ENCODE results near the gene RTKN.
A peak's percentile ranks its signal among the peaks of the same experiment; 100 is the strongest.

Gene RTKN

DNA sequence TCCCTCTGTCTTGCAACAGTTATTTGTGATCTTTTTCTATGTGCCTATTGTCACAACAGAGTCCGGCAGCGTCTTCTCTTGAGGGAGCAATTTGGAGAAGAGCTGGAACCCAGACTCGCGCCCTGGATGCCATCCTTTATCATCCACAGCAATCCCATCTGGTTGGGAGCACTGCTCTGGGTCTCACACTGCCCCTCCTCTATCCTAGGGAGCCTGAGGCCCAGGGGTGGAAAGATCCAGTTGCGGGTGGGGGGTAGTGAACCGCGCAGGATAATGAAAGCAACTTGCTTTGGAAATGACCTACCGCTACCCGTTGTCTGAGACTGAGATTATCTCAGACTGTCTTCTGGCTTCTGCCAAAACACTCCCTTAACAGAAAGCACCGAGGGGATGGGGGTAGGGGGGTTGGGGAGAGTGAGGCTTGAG, 17.2 kb upstream of the RTKN start:
- TF ChIP-seq, protein P1, sequence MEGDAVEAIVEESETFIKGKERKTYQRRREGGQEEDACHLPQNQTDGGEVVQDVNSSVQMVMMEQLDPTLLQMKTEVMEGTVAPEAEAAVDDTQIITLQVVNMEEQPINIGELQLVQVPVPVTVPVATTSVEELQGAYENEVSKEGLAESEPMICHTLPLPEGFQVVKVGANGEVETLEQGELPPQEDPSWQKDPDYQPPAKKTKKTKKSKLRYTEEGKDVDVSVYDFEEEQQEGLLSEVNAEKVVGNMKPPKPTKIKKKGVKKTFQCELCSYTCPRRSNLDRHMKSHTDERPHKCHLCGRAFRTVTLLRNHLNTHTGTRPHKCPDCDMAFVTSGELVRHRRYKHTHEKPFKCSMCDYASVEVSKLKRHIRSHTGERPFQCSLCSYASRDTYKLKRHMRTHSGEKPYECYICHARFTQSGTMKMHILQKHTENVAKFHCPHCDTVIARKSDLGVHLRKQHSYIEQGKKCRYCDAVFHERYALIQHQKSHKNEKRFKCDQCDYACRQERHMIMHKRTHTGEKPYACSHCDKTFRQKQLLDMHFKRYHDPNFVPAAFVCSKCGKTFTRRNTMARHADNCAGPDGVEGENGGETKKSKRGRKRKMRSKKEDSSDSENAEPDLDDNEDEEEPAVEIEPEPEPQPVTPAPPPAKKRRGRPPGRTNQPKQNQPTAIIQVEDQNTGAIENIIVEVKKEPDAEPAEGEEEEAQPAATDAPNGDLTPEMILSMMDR (IDR thresholded peaks at IDR 0.05; ENCODE audit: control insufficient read depth, insufficient read depth, low read depth, low read length, missing control alignments), result no peak
- DNase-seq (ENCODE audit: low read depth), result no peak
- H3K4me3 ChIP-seq (ENCODE audit: control insufficient read depth, low read depth, low read length), result peak overlapping the region; percentile 75

DNA sequence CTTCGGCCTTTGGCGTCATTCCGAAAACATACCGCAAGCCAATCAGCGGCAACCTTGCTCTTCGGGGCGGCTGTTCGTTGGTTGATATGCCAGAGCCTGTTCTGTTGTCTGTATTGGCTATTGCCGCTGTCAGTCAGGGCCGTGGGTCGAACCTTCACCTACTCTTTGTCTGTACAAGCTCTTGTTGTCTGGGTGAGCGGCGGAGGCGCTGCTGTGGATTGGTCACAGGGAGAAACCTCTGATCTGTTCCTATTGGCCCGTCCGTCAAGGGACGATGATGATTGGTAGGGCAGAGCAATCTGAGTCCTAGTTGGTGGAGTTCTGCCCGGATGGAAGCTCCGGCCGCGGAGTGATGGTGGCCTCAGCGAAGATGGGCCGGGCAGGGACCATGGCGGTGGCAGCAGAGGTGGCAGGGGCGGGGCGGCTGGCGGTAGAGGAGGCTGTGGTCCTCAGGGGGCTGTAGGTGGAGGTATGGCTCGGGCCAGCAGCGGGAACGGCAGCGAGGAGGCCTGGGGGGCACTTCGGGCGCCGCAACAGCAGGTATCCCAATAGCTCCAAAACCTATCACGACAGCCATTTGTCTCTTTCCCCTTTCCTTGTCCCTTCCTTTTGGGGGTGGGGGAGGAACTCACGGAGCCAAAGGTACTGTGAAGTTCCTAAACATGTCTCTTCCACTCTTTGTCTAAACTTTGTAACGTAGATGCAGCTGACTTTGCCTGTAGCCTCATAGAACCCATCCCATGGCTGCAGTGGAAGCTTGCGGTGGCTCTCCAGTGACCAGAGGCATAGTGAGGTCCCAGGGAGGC, 16.6 kb upstream of the RTKN start, which contains the start of gene WBP1:
Gene WBP1, plus strand, starts transcription at position 307 of the 806 bp plus-strand sequence. Its CDS starts 165 bp downstream, at position 472.
- peak within 1 kb of the TSS; percentile 75 for H3K4me3 ChIP-seq (ENCODE audit: control insufficient read depth, low read depth, low read length)
- TF ChIP-seq, protein P1 (IDR thresholded peaks at IDR 0.05; ENCODE audit: control insufficient read depth, insufficient read depth, low read depth, low read length, missing control alignments), result no peak
- peak; percentile 100 for DNase-seq (ENCODE audit: low read depth)

DNA sequence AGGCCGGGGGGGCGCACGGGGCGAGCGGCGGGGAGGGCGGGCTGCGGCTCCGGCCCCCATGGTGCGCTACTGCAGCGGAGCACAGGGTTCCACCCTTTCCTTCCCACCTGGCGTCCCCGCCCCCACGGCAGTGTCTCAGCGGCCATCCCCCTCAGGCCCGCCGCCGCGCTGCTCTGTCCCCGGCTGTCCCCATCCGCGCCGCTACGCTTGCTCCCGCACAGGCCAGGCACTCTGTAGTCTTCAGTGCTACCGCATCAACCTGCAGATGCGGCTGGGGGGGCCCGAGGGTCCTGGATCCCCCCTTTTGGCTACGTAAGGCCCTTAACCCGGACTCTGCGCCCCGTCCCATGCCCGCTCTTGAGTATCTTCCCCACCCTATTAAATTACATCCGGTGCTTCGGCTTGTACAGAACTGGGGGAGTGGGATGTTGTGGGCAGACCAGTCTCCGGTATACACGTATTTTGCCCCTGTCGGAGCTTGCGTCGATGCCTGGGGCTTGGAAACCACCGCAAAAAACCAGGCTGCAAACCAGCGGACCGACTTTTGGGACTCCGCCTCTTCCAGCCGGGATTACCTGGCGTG, 15.9 kb upstream of the RTKN start:
- DNase-seq (ENCODE audit: low read depth), result no peak
- peak overlapping the region; percentile 68 for H3K4me3 ChIP-seq (ENCODE audit: control insufficient read depth, low read depth, low read length)
- TF ChIP-seq, protein P1 (IDR thresholded peaks at IDR 0.05; ENCODE audit: control insufficient read depth, insufficient read depth, low read depth, low read length, missing control alignments), result no peak

DNA sequence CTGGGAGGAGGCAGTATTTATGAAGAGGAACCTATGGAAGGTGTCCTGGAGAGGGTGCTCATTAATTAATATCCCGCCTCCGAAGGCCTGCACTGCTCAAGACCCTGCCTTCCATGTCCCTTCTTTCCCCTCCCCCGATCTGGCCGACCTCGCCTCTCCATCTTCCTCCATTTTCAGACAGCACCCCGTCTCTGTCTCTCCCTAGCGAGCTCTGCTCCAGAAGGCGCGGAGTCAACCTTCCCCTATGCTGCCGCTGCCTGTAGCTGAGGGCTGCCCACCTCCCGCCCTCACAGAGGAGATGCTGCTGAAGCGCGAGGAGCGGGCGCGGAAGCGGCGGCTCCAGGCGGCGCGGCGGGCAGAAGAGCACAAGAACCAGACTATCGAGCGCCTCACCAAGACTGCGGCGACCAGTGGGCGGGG, 15.4 kb upstream of the RTKN start:
- TF ChIP-seq, protein P1 (IDR thresholded peaks at IDR 0.05; ENCODE audit: control insufficient read depth, insufficient read depth, low read depth, low read length, missing control alignments), result no peak
- H3K4me3 ChIP-seq (ENCODE audit: control insufficient read depth, low read depth, low read length), result peak overlapping the region; percentile 68
- DNase-seq (ENCODE audit: low read depth), result no peak

DNA sequence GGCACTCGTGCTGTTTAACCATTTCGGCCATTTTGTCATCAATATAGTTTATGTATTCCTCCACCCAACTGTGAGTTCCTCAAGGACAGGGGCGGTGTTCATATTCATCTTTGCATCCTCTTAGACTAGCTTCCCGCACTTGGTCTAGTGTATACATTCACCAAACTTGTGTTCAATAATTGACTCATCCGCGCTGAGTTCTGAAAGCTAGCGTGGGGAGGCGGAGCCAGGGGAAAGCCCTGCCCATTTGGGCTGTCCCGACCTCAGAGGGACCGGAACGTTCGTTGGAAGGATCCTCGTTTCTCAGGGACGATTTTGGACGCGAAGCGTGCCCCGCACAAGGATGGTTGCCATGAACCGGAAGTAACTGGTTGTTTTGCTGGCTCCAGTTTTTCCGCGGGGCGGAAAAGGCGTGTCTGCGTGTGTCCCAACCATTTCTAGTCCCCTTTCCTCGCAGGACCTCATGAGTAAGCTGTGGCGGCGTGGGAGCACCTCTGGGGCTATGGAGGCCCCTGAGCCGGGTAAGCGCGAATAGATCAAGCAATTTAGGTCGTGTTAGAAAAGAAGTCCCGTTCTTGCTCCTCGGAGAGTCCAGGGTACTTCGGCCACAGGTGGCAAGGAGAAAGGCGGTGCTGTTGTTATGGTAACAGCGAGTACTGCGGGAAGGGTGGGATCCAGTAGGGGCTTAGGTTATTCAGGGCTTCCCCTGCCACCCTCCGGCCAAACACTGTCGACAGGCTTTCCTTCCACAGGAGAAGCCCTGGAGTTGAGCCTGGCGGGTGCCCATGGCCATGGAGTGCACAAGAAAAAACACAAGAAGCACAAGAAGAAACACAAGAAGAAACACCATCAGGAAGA, 13.1 kb upstream of the RTKN start, which contains the start of gene INO80B:
Gene INO80B, plus strand, starts transcription at position 434 of the 858 bp plus-strand sequence. Its CDS starts 30 bp downstream, at position 464.
- peak within 1 kb of the TSS; percentile 83 for H3K4me3 ChIP-seq (ENCODE audit: control insufficient read depth, low read depth, low read length)
- peak; percentile 95 for DNase-seq (ENCODE audit: low read depth)
- TF ChIP-seq, protein P1 (IDR thresholded peaks at IDR 0.05; ENCODE audit: control insufficient read depth, insufficient read depth, low read depth, low read length, missing control alignments), result no peak

DNA sequence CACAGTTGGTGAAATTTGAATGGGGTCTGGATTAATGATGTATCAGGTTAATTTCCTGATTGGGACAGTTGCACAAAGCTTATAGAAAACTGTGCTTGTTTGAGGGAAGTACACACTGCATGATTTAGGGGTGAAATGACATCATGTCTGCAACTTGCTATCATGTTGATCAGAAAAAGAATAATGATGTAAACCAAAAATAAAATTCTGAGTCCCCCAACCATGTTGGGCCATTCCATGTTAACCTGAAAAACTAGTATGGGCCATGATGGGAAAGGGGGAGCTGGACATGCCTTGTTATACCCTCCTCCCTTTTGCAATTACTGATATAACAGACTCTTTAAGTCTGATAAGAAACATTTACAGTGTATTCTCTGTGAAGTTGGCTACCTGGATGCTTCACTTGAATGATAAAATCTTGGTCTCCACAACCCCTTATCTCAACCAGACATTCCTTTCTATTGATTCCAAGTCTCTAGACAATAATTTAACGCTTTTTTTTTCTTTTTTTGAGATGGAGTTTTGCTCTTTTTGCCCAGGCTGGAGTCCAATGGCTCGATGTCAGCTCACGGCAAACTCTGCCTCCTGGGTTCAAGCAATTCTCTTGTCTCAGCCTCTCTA, 8.9 kb upstream of the RTKN start:
- DNase-seq (ENCODE audit: low read depth), result no peak
- TF ChIP-seq, protein P1 (IDR thresholded peaks at IDR 0.05; ENCODE audit: control insufficient read depth, insufficient read depth, low read depth, low read length, missing control alignments), result no peak
- no peak overlapping the region for H3K4me3 ChIP-seq (ENCODE audit: control insufficient read depth, low read depth, low read length)

All from AG09309 (cell line).